Inflammatory macrophage treated with lipopolysaccharide for 1 hour (primary cell): ENCODE results near the gene LSS.
"Not testable (repeated sequence)": the region's sequence is repeated elsewhere in the genome, so short reads cannot be mapped to it uniquely, and the experiment has no call there.

Experiments
- DNase-seq, 2 donors: peaks; one replicate each; pipeline ENCODE4 v3.0.0-alpha.2; 2020 to 2022

LSS gene

GRCh38 chr21:46202592-46203202 is 25.9 kb downstream of the LSS start:
- no peak for DNase-seq

- not testable (repeated sequence) for DNase-seq
These were observed 27.4 kb downstream of the LSS start for GRCh38 chr21:46200877-46201803.

GRCh38 chr21:46199436-46200373 is 28.9 kb downstream of the LSS start:
- no peak for DNase-seq

GRCh38 chr21:46196733-46197132 is 31.8 kb downstream of the LSS start:
- DNase-seq: no peak

- DNase-seq: no peak
These were observed 32.9 kb downstream of the LSS start for GRCh38 chr21:46195595-46196195.

GRCh38 chr21:46194374-46195334 is 33.9 kb downstream of the LSS start:
- no peak for DNase-seq

- DNase-seq: no peak
These were observed 34.7 kb downstream of the LSS start for GRCh38 chr21:46193829-46194373.

GRCh38 chr21:46191686-46192575 is 36.6 kb downstream of the LSS start:
- DNase-seq: no peak

GRCh38 chr21:46191257-46191685 is 37.3 kb downstream of the LSS start:
- peak; percentile 26 to 57 for DNase-seq

- no peak for DNase-seq
These were observed 38.0 kb downstream of the LSS start for GRCh38 chr21:46190491-46191131.

GRCh38 chr21:46189959-46190490 is 38.5 kb downstream of the LSS start:
- DNase-seq: no peak

- no peak for DNase-seq
These were observed 39.2 kb downstream of the LSS start for GRCh38 chr21:46189213-46189958.

GRCh38 chr21:46188226-46189212 is 40.1 kb downstream of the LSS start:
- DNase-seq: peak; percentile 52 to 67

- DNase-seq: no peak
These were observed 40.8 kb downstream of the LSS start for GRCh38 chr21:46187814-46188213.

GRCh38 chr21:46187261-46187660 is 41.3 kb downstream of the LSS start:
- no peak for DNase-seq

GRCh38 chr21:46185716-46186115 is 42.9 kb downstream of the LSS start:
- DNase-seq: no peak
